Tibial nerve (tissue), 4 donors: ENCODE measurements around the gene RSRC2.

ENCODE experiments used
- CTCF ChIP-seq, 5 experiments: fragments of 200-600 bp in 3 of 5; fragments of 450-650 bp in 2 of 5; sonication (generic) in 3 of 5; IDR thresholded peaks; one replicate each; pipeline ENCODE4 v1.5.1; 2016 to 2019; ENCODE audit warnings: antibody characterized with exemption in 5 of 5, mild to moderate bottlenecking in 3 of 5, moderate library complexity in 2 of 5
- EP300 ChIP-seq, 2 donors: sonication (generic); formaldehyde crosslinking; IDR thresholded peaks; one replicate each; pipeline ENCODE4 v1.6.1; 2017; ENCODE audit warnings: antibody characterized with exemption in 2 of 2, mild to moderate bottlenecking in 1 of 2
- POLR2A ChIP-seq, 2 donors: fragments of 450-650 bp; IDR thresholded peaks; one replicate each; pipeline ENCODE4 v1.6.1; 2017; ENCODE audit warnings: antibody characterized with exemption in 2 of 2, mild to moderate bottlenecking in 2 of 2, moderate library complexity in 2 of 2

GRCh38 chr12:122489038-122489437 is 37.7 kb downstream of the RSRC2 start:
- TF ChIP-seq CTCF (IDR thresholded peaks at IDR 0.05) (no peak), POLR2A (IDR thresholded peaks at IDR 0.05) (no peak), EP300 (IDR thresholded peaks at IDR 0.05) (no peak)
